K562 (cell line): ENCODE data around the gene ASGR1. TPM values are rescaled to one million over a fixed set of nuclear protein-coding genes. Genes with fewer than 3 reads are reported as not detected.

Experiments
- CBFB ChIP-seq: sonication (generic); formaldehyde crosslinking; IDR thresholded peaks from 2 replicates; pipeline ENCODE4 v1.4.0; 2020; ENCODE audit warnings: mild to moderate bottlenecking, missing genetic modification reagents
- GABPB1 ChIP-seq: sonication (generic); formaldehyde crosslinking; IDR thresholded peaks from 2 replicates; pipeline ENCODE4 v1.8.0; 2022; ENCODE audit warnings: mild to moderate bottlenecking, missing genetic modification reagents
- POLR2AphosphoS2 ChIP-seq: IDR thresholded peaks from 2 replicates; pipeline ENCODE4 v1.6.1; 2012; ENCODE audit warnings: low read length, improper control_type of control experiment
- RFX1 ChIP-seq: fragments of 450-650 bp; IDR thresholded peaks from 2 replicates; pipeline ENCODE4 v1.6.1; 2016; ENCODE audit warnings: mild to moderate bottlenecking, moderate library complexity
- SP1 ChIP-seq: sonication (generic); formaldehyde crosslinking; IDR thresholded peaks from 2 replicates; pipeline ENCODE4 v1.8.1; 2022; ENCODE audit warnings: mild to moderate bottlenecking, missing genetic modification reagents
- TOE1 ChIP-seq, 2 experiments: fragments of 450-650 bp in 1 of 2; sonication (generic) in 1 of 2; formaldehyde crosslinking in 1 of 2; IDR thresholded peaks; 2 replicates each; pipeline versions ENCODE4 v1.7.1 to v1.8.0; 2016 to 2022; ENCODE audit warnings: borderline replicate concordance in 2 of 2, mild to moderate bottlenecking in 2 of 2, antibody characterized with exemption in 1 of 2, inconsistent platforms in 1 of 2, low read depth in 1 of 2, missing genetic modification reagents in 1 of 2, moderate library complexity in 1 of 2
- ZKSCAN1 ChIP-seq: fragments of 150-350 bp; IDR thresholded peaks from 2 replicates; pipeline ENCODE4 v1.6.1; 2016; ENCODE audit warnings: low read depth, low read length
- polyA plus RNA-seq, 8 experiments: library from polyadenylated mRNA; depleted of rRNA in 4 of 8; stranded (reverse) in 5 of 8; unstranded in 3 of 8; fragments of >200 nt; fragmentation: Nextera tagmentation in 2 of 8; fragmentation: Illumina TruSeq in 1 of 8; extraction: Ambion mirVana in 2 of 8; extraction: Trizol in 1 of 8; gene quantifications; 2 replicates each; pipeline versions ENCODE4 v1.2.1 to v1.2.3, GENCODE V29; 2011 to 2014; ENCODE audit warnings: inconsistent platforms in 1 of 8, missing spikeins in 1 of 8
- total RNA-seq, 7 experiments: library from RNA; depleted of rRNA in 6 of 7; stranded (reverse); fragments of >200 nt in 6 of 7; fragmentation: Illumina TruSeq in 2 of 7; extraction: Trizol in 2 of 7; gene quantifications; 2 replicates each; pipeline versions ENCODE4 v1.2.1 to v1.2.3, GENCODE V29; 2011 to 2021; ENCODE audit warnings: low replicate concordance in 1 of 7
- TF ChIP-seq, protein P1 (sequence below): fragments of 450-650 bp; IDR thresholded peaks from one replicate; pipeline ENCODE4 v1.6.1; 2018; ENCODE audit warnings: mild to moderate bottlenecking, moderate library complexity; ENCODE audit not compliant: partially characterized antibody

Gene ASGR1
- total and polyA plus RNA-seq, 9 of the 15 experiments (the other 6 are each of a cell fraction or from before 2014, with no cell fraction given), result 0.11 to 1.0 (median 0.64) TPM; not detected in 2

DNA sequence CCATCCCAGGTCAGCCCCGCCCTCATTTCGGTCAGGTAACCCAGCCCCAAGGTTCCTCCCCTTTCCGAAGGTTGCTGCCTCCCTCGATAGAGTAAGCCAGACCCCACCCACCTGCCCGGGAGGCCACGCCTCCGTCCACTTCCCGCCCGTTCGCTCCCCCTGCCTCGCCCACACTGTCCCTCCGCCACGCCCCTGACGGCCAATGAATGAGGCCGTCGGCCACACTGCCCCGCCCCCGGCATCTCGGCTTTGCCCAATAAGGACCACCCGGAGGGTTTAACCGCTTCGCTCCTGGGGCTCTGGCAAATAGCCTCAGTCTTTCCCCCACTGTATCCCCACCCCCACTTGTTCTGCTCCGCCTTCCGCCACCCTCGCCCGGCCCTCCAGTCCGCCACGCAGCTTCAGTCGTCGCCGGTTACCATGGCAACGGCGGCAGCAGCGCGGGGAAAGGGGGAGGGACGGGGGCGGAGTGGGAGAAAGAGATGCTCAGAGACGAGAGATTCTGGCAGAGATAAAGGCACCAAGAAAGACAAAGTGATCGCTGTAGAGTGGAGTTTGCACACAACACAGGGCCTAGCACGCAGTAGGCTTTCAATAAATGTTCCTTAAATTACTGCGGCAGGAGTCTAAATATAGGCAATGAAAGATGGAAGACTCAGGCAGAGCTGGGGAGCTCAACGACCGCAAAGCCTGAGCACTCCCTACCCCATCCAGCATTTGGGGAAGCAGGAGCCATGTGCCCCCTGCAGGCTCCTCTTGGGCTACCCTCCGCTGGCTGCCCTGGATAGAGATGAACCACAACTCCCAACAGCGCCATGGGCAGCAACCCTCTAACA is 35.3 kb upstream of the ASGR1 start (continued):
- 0 out of 2 replicates have a peak, but pooled peaks have one; percentile 35 for TF ChIP-seq TOE1 (IDR thresholded peaks at IDR 0.05; ENCODE audit: borderline replicate concordance)
- no peak for TF ChIP-seq TOE1 (CRISPR knock-in tag; IDR thresholded peaks at IDR 0.05; ENCODE audit: borderline replicate concordance, low read depth)
- TF ChIP-seq POLR2AphosphoS2, result no peak
- TF ChIP-seq, protein P1, sequence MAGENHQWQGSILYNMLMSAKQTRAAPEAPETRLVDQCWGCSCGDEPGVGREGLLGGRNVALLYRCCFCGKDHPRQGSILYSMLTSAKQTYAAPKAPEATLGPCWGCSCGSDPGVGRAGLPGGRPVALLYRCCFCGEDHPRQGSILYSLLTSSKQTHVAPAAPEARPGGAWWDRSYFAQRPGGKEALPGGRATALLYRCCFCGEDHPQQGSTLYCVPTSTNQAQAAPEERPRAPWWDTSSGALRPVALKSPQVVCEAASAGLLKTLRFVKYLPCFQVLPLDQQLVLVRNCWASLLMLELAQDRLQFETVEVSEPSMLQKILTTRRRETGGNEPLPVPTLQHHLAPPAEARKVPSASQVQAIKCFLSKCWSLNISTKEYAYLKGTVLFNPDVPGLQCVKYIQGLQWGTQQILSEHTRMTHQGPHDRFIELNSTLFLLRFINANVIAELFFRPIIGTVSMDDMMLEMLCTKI, result no peak
- TF ChIP-seq GABPB1, result peak; percentile 46; the same call in 1 of the 2 replicates
- peak; percentile 84 for TF ChIP-seq SP1 (CRISPR knock-in tag)
- TF ChIP-seq CBFB (CRISPR knock-in tag), result 0 out of 2 replicates have a peak, but pooled peaks have one; percentile 27
- peak; percentile 100 for TF ChIP-seq RFX1
- TF ChIP-seq ZKSCAN1, result peak; percentile 31; the same call in 1 of the 2 replicates
